ENCODE data around the gene ZNF202.

ZNF202 gene

GRCh38 chr11:123681030-123681429 lies 60.4 kb downstream of the ZNF202 start:
- DNase-seq: no peak

GRCh38 chr11:123678246-123678645 lies 63.2 kb downstream of the ZNF202 start:
- no peak for DNase-seq

- no peak for DNase-seq
These were observed 64.0 kb downstream of the ZNF202 start for GRCh38 chr11:123677510-123677909.

DNA sequence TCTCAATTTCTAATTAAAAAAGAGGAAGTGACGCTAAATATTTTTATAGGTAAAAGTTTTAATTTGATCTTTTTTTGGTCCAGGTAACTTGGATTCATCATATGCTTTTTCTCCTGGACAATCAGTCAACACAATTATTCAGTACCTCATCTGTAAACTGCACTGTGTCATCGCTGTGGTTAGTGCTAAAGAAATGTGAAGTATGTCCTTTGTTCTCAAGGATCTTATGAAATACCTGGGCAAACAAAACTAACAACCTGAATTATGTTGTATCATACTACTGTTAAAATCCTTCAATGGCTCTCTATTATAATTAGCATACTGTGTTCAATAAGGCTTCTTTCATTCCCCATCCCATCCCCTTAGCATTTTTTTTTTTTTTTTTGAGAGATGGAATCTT lies 67.2 kb downstream of the ZNF202 start:
- DNase-seq: no peak

Measured in NCI-H524 (cell line).